Esophagus muscularis mucosa (tissue), 4 donors: Measurements from ENCODE around the gene VTI1A. TPM values are rescaled to one million over a fixed set of nuclear protein-coding genes. Genes with fewer than 3 reads are reported as not detected.

Experiments
- DNase-seq: peaks from one replicate; pipeline ENCODE4 v3.0.0-alpha.2; 2017; ENCODE audit errors: extremely low spot score
- H3K27ac ChIP-seq, 4 donors: fragments of 200-600 bp; sonication (generic); replicated peaks in 1 of 4; 1 replicate in 3 of 4; 2 replicates in 1 of 4; pipeline ENCODE4 v1.5.1; 2016 to 2019; ENCODE audit warnings: mild to moderate bottlenecking in 1 of 4
- H3K27me3 ChIP-seq, 4 donors: fragments of 200-600 bp; sonication (generic); one replicate each; pipeline versions ENCODE4 v1.5.1 to v1.6.0; 2016 to 2019
- H3K36me3 ChIP-seq, 4 donors: fragments of 200-600 bp; sonication (generic); one replicate each; pipeline ENCODE4 v1.5.1; 2016 to 2019
- H3K4me1 ChIP-seq, 4 donors: fragments of 200-600 bp; sonication (generic); one replicate each; pipeline ENCODE4 v1.5.1; 2016 to 2019
- H3K4me3 ChIP-seq, 4 donors: fragments of 200-600 bp; sonication (generic); 1 replicate in 2 of 4; 2 replicates in 2 of 4; pipeline ENCODE4 v1.5.1; 2016 to 2019; ENCODE audit warnings: mild to moderate bottlenecking in 4 of 4, moderate library complexity in 1 of 4
- H3K9me3 ChIP-seq, 4 donors: fragments of 200-600 bp; sonication (generic); 1 replicate in 3 of 4; 2 replicates in 1 of 4; pipeline ENCODE4 v1.5.1; 2016 to 2019
- CTCF ChIP-seq, 3 experiments: fragments of 200-600 bp in 2 of 3; fragments of 450-650 bp in 1 of 3; sonication (generic) in 2 of 3; IDR thresholded peaks; one replicate each; pipeline ENCODE4 v1.5.1; 2017 to 2019; ENCODE audit warnings: antibody characterized with exemption in 3 of 3, mild to moderate bottlenecking in 2 of 3, moderate library complexity in 1 of 3
- EP300 ChIP-seq: sonication (generic); formaldehyde crosslinking; IDR thresholded peaks from one replicate; pipeline ENCODE4 v1.6.1; 2017; ENCODE audit warnings: antibody characterized with exemption
- POLR2A ChIP-seq: fragments of 450-650 bp; IDR thresholded peaks from one replicate; pipeline ENCODE4 v1.6.1; 2017; ENCODE audit warnings: antibody characterized with exemption, moderate library complexity, mild to moderate bottlenecking, low read depth
- POLR2AphosphoS5 ChIP-seq, 2 donors: sonication (generic); formaldehyde crosslinking; IDR thresholded peaks; one replicate each; pipeline ENCODE4 v1.6.1; 2017; ENCODE audit warnings: antibody characterized with exemption in 2 of 2
- WGBS: methylation state at CpG from one replicate; pipeline ENCODE4 v1.1.5; 2018; 5-methylcytosine and 5-hydroxymethylcytosine counted together
- intact Hi-C: fragments of 100-400 bp; cut with DNase I; formaldehyde crosslinking; loops from one replicate; pipeline ENCODE4 v1.15.1; 2023
- total RNA-seq, 4 donors: library from RNA; depleted of rRNA; stranded (reverse); fragments of >200 nt; gene quantifications; one replicate each; pipeline versions ENCODE4 v1.1.0 to v1.2.1, GENCODE V29; 2016

Gene VTI1A
- total RNA-seq, 4 donors from 2014 or later, result 27.6 to 42.7 (median 33.8) TPM

GRCh38 chr10:112716924-112717413 lies 270.0 kb downstream of the VTI1A start:
- TF ChIP-seq POLR2A, result no peak
- no peak for TF ChIP-seq POLR2AphosphoS5 (IDR thresholded peaks at IDR 0.05)
- no peak for TF ChIP-seq CTCF (IDR thresholded peaks at IDR 0.05)
- TF ChIP-seq EP300, result no peak
- no peak overlapping the region for H3K4me3 ChIP-seq
- H3K9me3 ChIP-seq, result no peaks in the 10 kb centered on the region
- H3K36me3 ChIP-seq, result no peaks in the 10 kb centered on the region
- WGBS, result 73% methylated on average over 6 of the region's 6 CpGs
- no peak overlapping the region for H3K27ac ChIP-seq
- no peaks in the 10 kb centered on the region for H3K27me3 ChIP-seq
- H3K4me1 ChIP-seq, result peaks cover 0 to 4% (median 0%) of the 10 kb centered on the region in 4 donors
- intact Hi-C loops, result no loop called here
- peak; percentile 86 for DNase-seq

GRCh38 chr10:112720178-112720577 lies 273.2 kb downstream of the VTI1A start:
- peaks cover 0 to 4% (median 0%) of the 10 kb centered on the region in 4 donors for H3K4me1 ChIP-seq
- no peak for DNase-seq
- TF ChIP-seq POLR2AphosphoS5 (IDR thresholded peaks at IDR 0.05), result no peak
- TF ChIP-seq EP300, result no peak
- no peak for TF ChIP-seq POLR2A
- TF ChIP-seq CTCF (IDR thresholded peaks at IDR 0.05), result no peak
- intact Hi-C loops, result no loop called here
- H3K9me3 ChIP-seq, result no peaks in the 10 kb centered on the region
- H3K36me3 ChIP-seq, result no peaks in the 10 kb centered on the region
- no peaks in the 10 kb centered on the region for H3K27me3 ChIP-seq
- no peak overlapping the region for H3K4me3 ChIP-seq
- H3K27ac ChIP-seq, result no peak overlapping the region

GRCh38 chr10:112721080-112721698 lies 274.2 kb downstream of the VTI1A start:
- Histone ChIP-seq H3K4me3 (no peak overlapping the region), H3K36me3 (no peaks in the 10 kb centered on the region), H3K27me3 (no peaks in the 10 kb centered on the region), H3K27ac (no peak overlapping the region), H3K9me3 (no peaks in the 10 kb centered on the region), H3K4me1 (peaks cover 0 to 4% (median 0%) of the 10 kb centered on the region in 4 donors)
- intact Hi-C loops, result no loop called here
- 65% methylated on average over 5 of the region's 5 CpGs for WGBS
- no peak for DNase-seq
- TF ChIP-seq CTCF (IDR thresholded peaks at IDR 0.05) (peak; percentile 47 to 72 (median 49)), POLR2AphosphoS5 (IDR thresholded peaks at IDR 0.05) (no peak)

DNA sequence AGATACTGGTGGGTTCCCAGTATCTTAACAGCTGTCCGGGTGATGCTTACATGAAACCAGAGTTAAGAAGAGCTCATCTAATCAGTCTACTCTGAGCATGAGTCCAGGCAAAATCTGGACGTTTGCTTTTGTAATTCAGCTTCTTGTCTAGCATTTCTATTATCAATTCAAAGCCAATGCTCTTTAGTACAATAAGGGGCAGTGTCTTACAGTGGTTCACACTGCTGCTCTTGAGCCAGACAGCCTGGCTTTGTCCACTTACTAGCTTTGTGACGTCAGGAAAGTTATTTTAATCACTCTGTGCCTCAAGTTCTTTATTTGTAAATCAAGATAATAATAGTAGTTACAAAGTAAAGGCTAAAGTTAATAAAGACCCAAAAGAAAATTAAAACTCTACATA lies 275.7 kb downstream of the VTI1A start:
- 72% methylated on average over 3 of the region's 3 CpGs for WGBS
- Histone ChIP-seq H3K27me3 (no peaks in the 10 kb centered on the region), H3K4me3 (no peak overlapping the region), H3K27ac (no peak overlapping the region), H3K36me3 (no peaks in the 10 kb centered on the region), H3K4me1 (no peaks in the 10 kb centered on the region), H3K9me3 (no peaks in the 10 kb centered on the region)
- DNase-seq, result no peak
- intact Hi-C loops, result loop anchor here (2.0 kb wide), 1 partner anchor 404 kb away; no protein-coding TSS in a partner anchor
- no peak for TF ChIP-seq POLR2A
- TF ChIP-seq EP300, result no peak
- no peak for TF ChIP-seq CTCF (IDR thresholded peaks at IDR 0.05)
- no peak for TF ChIP-seq POLR2AphosphoS5 (IDR thresholded peaks at IDR 0.05)

GRCh38 chr10:112723876-112724275 lies 276.9 kb downstream of the VTI1A start:
- Histone ChIP-seq H3K27ac (no peak overlapping the region), H3K4me1 (no peaks in the 10 kb centered on the region), H3K36me3 (no peaks in the 10 kb centered on the region), H3K9me3 (no peaks in the 10 kb centered on the region), H3K27me3 (no peaks in the 10 kb centered on the region), H3K4me3 (no peak overlapping the region)
- intact Hi-C loops, result loop anchor here (2.0 kb wide), 1 partner anchor 403 kb away; no protein-coding TSS in a partner anchor
- DNase-seq, result no peak
- TF ChIP-seq EP300 (no peak), CTCF (IDR thresholded peaks at IDR 0.05) (no peak), POLR2AphosphoS5 (IDR thresholded peaks at IDR 0.05) (no peak), POLR2A (no peak)
